GM19351 (cell line): ENCODE results near the gene NR3C1.

Source experiments
- ATAC-seq: cut with Tn5 transposase; IDR thresholded peaks from one replicate; pipeline ENCODE4 v1.9.1; 2021; ENCODE audit warnings: mild to moderate bottlenecking, moderate library complexity; ENCODE audit not compliant: unreplicated experiment

Gene NR3C1

GRCh38 chr5:143372187-143372829 is 31.2 kb downstream of the NR3C1 start:
- ATAC-seq: no peak

GRCh38 chr5:143370440-143370839 is 33.0 kb downstream of the NR3C1 start:
- ATAC-seq: no peak

GRCh38 chr5:143364061-143364460 is 39.4 kb downstream of the NR3C1 start:
- no peak for ATAC-seq

GRCh38 chr5:143362664-143363227 is 40.7 kb downstream of the NR3C1 start:
- no peak for ATAC-seq

- no peak for ATAC-seq
These were observed 42.0 kb downstream of the NR3C1 start for GRCh38 chr5:143361438-143361837.

GRCh38 chr5:143360755-143361154 is 42.7 kb downstream of the NR3C1 start:
- no peak for ATAC-seq

GRCh38 chr5:143359869-143360268 is 43.6 kb downstream of the NR3C1 start:
- ATAC-seq: no peak

- no peak for ATAC-seq
These were observed 46.5 kb downstream of the NR3C1 start for GRCh38 chr5:143356855-143357583.

GRCh38 chr5:143355710-143356109 is 47.8 kb downstream of the NR3C1 start:
- no peak for ATAC-seq

GRCh38 chr5:143354025-143354424 is 49.5 kb downstream of the NR3C1 start:
- ATAC-seq: no peak

GRCh38 chr5:143352691-143353090 is 50.8 kb downstream of the NR3C1 start:
- peak; percentile 27 for ATAC-seq

- ATAC-seq: peak; percentile 43
These were observed 52.5 kb downstream of the NR3C1 start for GRCh38 chr5:143350751-143351602.

GRCh38 chr5:143350341-143350740 is 53.1 kb downstream of the NR3C1 start:
- no peak for ATAC-seq

GRCh38 chr5:143349177-143349576 is 54.3 kb downstream of the NR3C1 start:
- no peak for ATAC-seq

- no peak for ATAC-seq
These were observed 55.7 kb downstream of the NR3C1 start for GRCh38 chr5:143347698-143348344.

- no peak for ATAC-seq
These were observed 56.4 kb downstream of the NR3C1 start for GRCh38 chr5:143347046-143347445.

GRCh38 chr5:143345671-143346440 is 57.6 kb downstream of the NR3C1 start:
- ATAC-seq: no peak

- no peak for ATAC-seq
These were observed 60.4 kb downstream of the NR3C1 start for GRCh38 chr5:143343042-143343441.

- ATAC-seq: no peak
These were observed 60.9 kb downstream of the NR3C1 start for GRCh38 chr5:143342607-143343006.
